ENCODE data around the gene CSAG3. TPM values are rescaled to one million over a fixed set of nuclear protein-coding genes. Genes with fewer than 3 reads are reported as not detected.

CSAG3 gene
- total RNA-seq, 1 donor from 2014 or later, result not detected

GRCh38 chrX:152798945-152799344, 39.9 kb downstream of the CSAG3 start:
- DNase-seq, result no peak
- Histone ChIP-seq H3K27me3 (ENCODE audit: low read depth) (no peaks in the 10 kb centered on the region), H3K4me3 (no peak overlapping the region), H3K4me1 (no peaks in the 10 kb centered on the region), H3K9me3 (replicated peaks) (no peaks in the 10 kb centered on the region), H3K36me3 (no peaks in the 10 kb centered on the region), H3K27ac (replicated peaks) (no peak overlapping the region)
- TF ChIP-seq, protein P1, sequence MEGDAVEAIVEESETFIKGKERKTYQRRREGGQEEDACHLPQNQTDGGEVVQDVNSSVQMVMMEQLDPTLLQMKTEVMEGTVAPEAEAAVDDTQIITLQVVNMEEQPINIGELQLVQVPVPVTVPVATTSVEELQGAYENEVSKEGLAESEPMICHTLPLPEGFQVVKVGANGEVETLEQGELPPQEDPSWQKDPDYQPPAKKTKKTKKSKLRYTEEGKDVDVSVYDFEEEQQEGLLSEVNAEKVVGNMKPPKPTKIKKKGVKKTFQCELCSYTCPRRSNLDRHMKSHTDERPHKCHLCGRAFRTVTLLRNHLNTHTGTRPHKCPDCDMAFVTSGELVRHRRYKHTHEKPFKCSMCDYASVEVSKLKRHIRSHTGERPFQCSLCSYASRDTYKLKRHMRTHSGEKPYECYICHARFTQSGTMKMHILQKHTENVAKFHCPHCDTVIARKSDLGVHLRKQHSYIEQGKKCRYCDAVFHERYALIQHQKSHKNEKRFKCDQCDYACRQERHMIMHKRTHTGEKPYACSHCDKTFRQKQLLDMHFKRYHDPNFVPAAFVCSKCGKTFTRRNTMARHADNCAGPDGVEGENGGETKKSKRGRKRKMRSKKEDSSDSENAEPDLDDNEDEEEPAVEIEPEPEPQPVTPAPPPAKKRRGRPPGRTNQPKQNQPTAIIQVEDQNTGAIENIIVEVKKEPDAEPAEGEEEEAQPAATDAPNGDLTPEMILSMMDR (IDR thresholded peaks at IDR 0.05; ENCODE audit: borderline replicate concordance), result no peak
- intact Hi-C loops (cut with micrococcal nuclease), result no loop called here

DNA sequence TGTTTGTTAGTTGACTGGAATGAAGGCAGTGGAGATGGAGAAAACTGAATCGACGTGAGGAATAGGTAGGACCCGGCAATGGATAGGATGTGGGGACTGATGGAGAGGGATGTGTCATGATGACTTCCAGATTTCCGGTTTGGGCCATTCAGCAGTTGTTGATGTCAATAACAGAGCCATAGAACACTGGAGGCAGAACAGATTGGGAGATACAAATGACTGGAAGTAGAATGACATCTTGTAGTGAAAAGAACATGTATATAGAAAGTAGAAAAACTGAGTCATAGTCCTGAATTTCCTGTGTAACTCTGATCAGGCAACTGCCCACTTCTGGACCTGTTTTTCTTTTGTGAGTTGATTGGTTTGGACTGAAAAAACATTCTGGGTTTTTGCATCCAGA, 47.0 kb downstream of the CSAG3 start:
- TF ChIP-seq, protein P1 (IDR thresholded peaks at IDR 0.05; ENCODE audit: borderline replicate concordance), result no peak
- no peaks in the 10 kb centered on the region for H3K27me3 ChIP-seq (ENCODE audit: low read depth)
- intact Hi-C loops (cut with micrococcal nuclease), result no loop called here
- no peaks in the 10 kb centered on the region for H3K36me3 ChIP-seq
- no peaks in the 10 kb centered on the region for H3K4me1 ChIP-seq
- H3K9me3 ChIP-seq (replicated peaks), result no peaks in the 10 kb centered on the region
- H3K27ac ChIP-seq (replicated peaks), result no peak overlapping the region
- DNase-seq, result no peak
- H3K4me3 ChIP-seq, result no peak overlapping the region

Other genes with a start within 250 kb of the CSAG3 start
- not detected for gene GABRQ, start 121.3 kb upstream of the CSAG3 start, total RNA-seq
- gene MAGEA3, start 60.4 kb upstream of the CSAG3 start, total RNA-seq, result not detected
- gene CSAG2, start 49.9 kb upstream of the CSAG3 start, total RNA-seq, result not detected
- gene MAGEA2B, start 44.6 kb upstream of the CSAG3 start, total RNA-seq, result not detected
- not detected for gene CSAG1, start 25.5 kb upstream of the CSAG3 start, total RNA-seq
- gene MAGEA12, start 25.5 kb upstream of the CSAG3 start, total RNA-seq, result not detected
- gene MAGEA2, start 5.4 kb upstream of the CSAG3 start, total RNA-seq, result not detected
- gene MAGEA6, start 10.5 kb downstream of the CSAG3 start, total RNA-seq, result not detected
- 24.1 TPM for gene CETN2, start 71.5 kb downstream of the CSAG3 start, total RNA-seq
- 11.4 TPM for gene NSDHL, start 71.8 kb downstream of the CSAG3 start, total RNA-seq
- 1.6 TPM for gene ZNF185, start 138.8 kb downstream of the CSAG3 start, total RNA-seq
- not detected for gene PNMA5, start 234.9 kb downstream of the CSAG3 start, total RNA-seq

All from left ventricle myocardium inferior (tissue), 1 donor.